ENCODE data around the gene HPSE2. TPM values are rescaled to one million over a fixed set of nuclear protein-coding genes. Genes with fewer than 3 reads are reported as not detected.
A peak's percentile ranks its signal among the peaks of the same experiment; 100 is the strongest.

The HPSE2 gene
- total RNA-seq, 1 experiment from 2014 or later: 0.05 TPM

GRCh38 chr10:99203310-99203709, 32.3 kb downstream of the HPSE2 start (continued):
- no peak for TF ChIP-seq REST (IDR thresholded peaks at IDR 0.05; ENCODE audit: low read depth)
- no peak for TF ChIP-seq MAX (IDR thresholded peaks at IDR 0.05)
- TF ChIP-seq SRF (IDR thresholded peaks at IDR 0.05; ENCODE audit: low read depth): no peak
- TF ChIP-seq CBX3 (IDR thresholded peaks at IDR 0.05; ENCODE audit: low read depth): no peak

DNA sequence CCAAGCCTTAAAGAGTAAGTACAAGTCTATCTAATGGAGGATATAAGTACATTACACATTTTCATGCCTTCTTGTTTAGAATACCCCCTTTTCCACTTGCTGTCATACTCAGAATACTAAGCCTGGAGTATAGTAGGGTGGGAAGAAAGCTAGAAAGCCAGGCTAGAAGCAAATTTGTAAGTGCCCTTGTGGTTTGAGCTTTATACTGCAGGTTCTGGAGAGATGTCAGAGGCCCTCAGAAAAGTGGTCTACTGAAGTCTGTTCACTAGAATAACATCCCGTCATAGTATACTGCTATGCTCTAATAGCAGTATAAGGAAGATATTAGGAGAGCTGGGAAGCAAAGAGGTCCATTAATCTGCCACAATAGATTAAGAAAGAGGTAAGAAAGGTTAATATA, 62.7 kb downstream of the HPSE2 start:
- H3K9me2 ChIP-seq (ENCODE audit: insufficient read depth): no peaks in the 10 kb centered on the region
- ATAC-seq (peak; percentile 54; the same call in 1 of the 2 replicates), DNase-seq (ENCODE audit: low read depth, low spot score) (no peak)
- no peaks in the 10 kb centered on the region for H4K20me1 ChIP-seq (ENCODE audit: insufficient read depth)
- H3K36me3 ChIP-seq (ENCODE audit: control insufficient read depth in 1 of 2, insufficient read depth in 2 of 2, low read length in 2 of 2): no peaks in the 10 kb centered on the region
- RAD21 ChIA-PET (ENCODE audit: low non-redundant PET in 1 of 2, low total read pairs in 2 of 2, uncharacterized antibody in 2 of 2, unreplicated experiment in 2 of 2): interaction anchor here in 1 of 2 experiments (1.3 kb wide), 1 partner anchor 705 kb away, joined by 3 read pairs; no protein-coding TSS in a partner anchor
- H2AFZ ChIP-seq (ENCODE audit: low read depth, low read length, poor library complexity, severe bottlenecking): no peak overlapping the region
- no peaks in the 10 kb centered on the region for H3K9me3 ChIP-seq (ENCODE audit: control insufficient read depth in 1 of 2, insufficient read depth in 1 of 2, low read depth in 1 of 2, low read length in 2 of 2)
- H3K27ac ChIP-seq (ENCODE audit: low read depth, low read length): no peak overlapping the region
- TF ChIP-seq YY1 (IDR thresholded peaks at IDR 0.05; ENCODE audit: extremely low read depth, insufficient replicate concordance, low read depth, low read length) (no peak), SRF (IDR thresholded peaks at IDR 0.05; ENCODE audit: low read depth) (no peak), CTCF (IDR thresholded peaks at IDR 0.05 in 2 of 3, conservative IDR thresholded peaks at IDR 0.05 in 1 of 3; ENCODE audit: borderline replicate concordance in 1 of 3, insufficient read depth in 1 of 3, low read depth in 2 of 3, low read length in 2 of 3) (peak in 2 of 3 experiments; percentile 11 to 21; a peak in 2 of 6 replicates), TCF7L2 (IDR thresholded peaks at IDR 0.05; ENCODE audit: borderline replicate concordance, extremely low read depth, insufficient read depth, insufficient read length) (no peak)
- H3K4me1 ChIP-seq (ENCODE audit: control insufficient read depth in 1 of 2, insufficient read depth in 2 of 2, low read length in 2 of 2): no peaks in the 10 kb centered on the region
- peaks cover 47% of the 10 kb centered on the region; the same call in 1 of the 2 replicates for H3K27me3 ChIP-seq (ENCODE audit: insufficient read depth, low read length)
- no TSS peak for BruUV-seq (replicated peaks)
- POLR2A ChIA-PET: no interaction called here
- intact Hi-C loops (cut with micrococcal nuclease): loop anchor here (1.0 to 10.0 kb wide), 4 partner anchors 316 to 706 kb away; no protein-coding TSS in a partner anchor
- no peak overlapping the region for H3K4me3 ChIP-seq (replicated peaks in 1 of 2; ENCODE audit: low read depth in 1 of 2, low read length in 2 of 2)
- no peak overlapping the region for H3K9ac ChIP-seq (ENCODE audit: low read length)
- CTCF ChIA-PET: interaction anchor here (0.6 to 2.0 kb wide), 10 partner anchors 10 to 706 kb away, joined by 3 to 8 read pairs (median 4); no protein-coding TSS in a partner anchor
- H3K4me2 ChIP-seq (ENCODE audit: low read length): no peak overlapping the region
- no peaks in the 10 kb centered on the region for H3K79me2 ChIP-seq (ENCODE audit: insufficient read depth, low read length)

All from HCT116 (cell line).